ENCODE data around the gene CACNA1F. TPM values are rescaled to one million over a fixed set of nuclear protein-coding genes. Genes with fewer than 3 reads are reported as not detected.

The CACNA1F gene
- total and polyA plus RNA-seq, 4 experiments from 2014 or later = 0.03 to 1.3 (median 1.2) TPM; not detected in 1

- intact Hi-C loops (cut with micrococcal nuclease) = loop anchor here (1.0 to 5.0 kb wide), 3 partner anchors 33 to 154 kb away; partner anchors contain the start of genes GPKOW and GRIPAP1
- Mint-ChIP-seq H3K27ac (peak overlapping the region; percentile 95 to 99 (median 97)), H3K36me3 (peaks cover 0 to 7% of the 10 kb centered on the region in 2 donors), H3K27me3 (no peaks in the 10 kb centered on the region), H3K4me3 (peak overlapping the region; percentile 91 to 97 (median 93)), H3K9me3 (no peaks in the 10 kb centered on the region), H3K4me1 (peaks cover 9 to 23% (median 12%) of the 10 kb centered on the region in 4 donors)
- peaks cover 8% of the 10 kb centered on the region for H3K4me1 ChIP-seq (ENCODE audit: insufficient read depth, low read length)
- DNase-seq = peak; percentile 85 to 86 (median 85)
- no peaks in the 10 kb centered on the region for H3K27me3 ChIP-seq (ENCODE audit: insufficient read depth, low read length)
- CTCF ChIA-PET (ENCODE audit: partially characterized antibody) = interaction anchor here (0.7 to 2.5 kb wide), 18 partner anchors 9 to 153 kb away, joined by 3 to 31 read pairs (median 4); partner anchors contain the start of genes GPKOW, PLP2, TFE3 and WDR45
- peak overlapping the region; percentile 86 for H3K27ac ChIP-seq (ENCODE audit: low read depth, low read length)
- peak overlapping the region; percentile 29 to 56 for H3K4me3 ChIP-seq (ENCODE audit: low read length in 2 of 2)
- POLR2A ChIA-PET (ENCODE audit: partially characterized antibody) = interaction anchor here (0.5 to 2.3 kb wide), 18 partner anchors 11 to 582 kb away, joined by 3 to 37 read pairs (median 4); partner anchors contain the start of genes GPKOW, GRIPAP1, OTUD5 and PLP2
- no peaks in the 10 kb centered on the region for H3K9me3 ChIP-seq (ENCODE audit: control insufficient read depth in 1 of 2, low read length in 2 of 2)
- no peaks in the 10 kb centered on the region for H3K36me3 ChIP-seq (ENCODE audit: insufficient read depth, low read length)
These were observed 77.0 kb downstream of the CACNA1F start for GRCh38 chrX:49155900-49156837.

DNA sequence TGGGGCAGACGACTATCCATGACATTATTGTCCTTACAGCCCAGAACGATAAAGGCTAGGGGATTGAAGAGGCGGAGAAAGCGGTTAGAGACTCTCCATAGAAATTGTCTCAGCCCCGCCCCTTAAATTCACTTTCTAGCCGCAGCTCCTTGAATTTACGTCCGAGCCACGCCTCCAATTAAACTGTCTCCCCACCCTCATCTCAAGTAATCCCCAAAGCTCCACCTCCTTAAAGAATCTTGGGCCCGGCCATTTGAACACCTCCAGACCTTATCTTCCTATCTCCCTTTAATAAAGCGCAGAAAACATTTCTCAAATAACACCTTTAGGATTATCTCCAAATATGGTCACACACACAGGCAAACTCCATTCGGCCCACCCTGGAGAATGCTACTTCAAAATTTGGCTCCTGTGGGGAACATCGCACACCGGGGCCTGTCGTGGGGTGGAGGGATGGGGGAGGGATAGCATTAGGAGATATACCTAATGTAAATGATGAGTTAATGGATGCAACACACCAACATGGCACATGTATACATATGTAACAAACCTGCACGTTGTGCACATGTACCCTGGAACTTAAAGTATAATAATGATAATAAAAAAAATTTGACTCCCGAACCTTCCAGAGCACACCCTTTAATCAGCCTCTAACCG is 77.8 kb downstream of the CACNA1F start:
- Histone ChIP-seq H3K36me3 (ENCODE audit: insufficient read depth, low read length) (no peaks in the 10 kb centered on the region), H3K4me3 (ENCODE audit: low read length in 2 of 2) (peak overlapping the region; percentile 29 to 56), H3K9me3 (ENCODE audit: control insufficient read depth in 1 of 2, low read length in 2 of 2) (no peaks in the 10 kb centered on the region), H3K27me3 (ENCODE audit: insufficient read depth, low read length) (no peaks in the 10 kb centered on the region), H3K27ac (ENCODE audit: low read depth, low read length) (peak overlapping the region; percentile 86), H3K4me1 (ENCODE audit: insufficient read depth, low read length) (peaks cover 8% of the 10 kb centered on the region)
- DNase-seq = peak; percentile 25 to 60 (median 27)
- intact Hi-C loops (cut with micrococcal nuclease) = loop anchor here (1.0 to 5.0 kb wide), 3 partner anchors 32 to 153 kb away; partner anchors contain the start of genes GPKOW and GRIPAP1
- Mint-ChIP-seq H3K4me1 (peaks cover 9 to 23% (median 12%) of the 10 kb centered on the region in 4 donors), H3K4me3 (peak overlapping the region; percentile 91 to 97 (median 93)), H3K27me3 (no peaks in the 10 kb centered on the region), H3K36me3 (peaks cover 0 to 7% of the 10 kb centered on the region in 2 donors), H3K27ac (peak overlapping the region; percentile 95 to 99 (median 97)), H3K9me3 (no peaks in the 10 kb centered on the region)
- CTCF ChIA-PET (ENCODE audit: partially characterized antibody) = interaction anchor here (0.7 to 2.5 kb wide), 18 partner anchors 10 to 153 kb away, joined by 3 to 31 read pairs (median 4); partner anchors contain the start of genes GPKOW, PLP2, TFE3 and WDR45
- POLR2A ChIA-PET (ENCODE audit: partially characterized antibody) = interaction anchor here (0.5 to 2.3 kb wide), 22 partner anchors 9 to 581 kb away, joined by 3 to 37 read pairs (median 4); partner anchors contain the start of genes GPKOW, GRIPAP1, OTUD5 and PLP2

Other genes with a start within 250 kb of the CACNA1F start
- gene GRIPAP1, start 231.1 kb downstream of the CACNA1F start, total RNA-seq = 100 to 1,000 TPM in 1 of 2 experiments, 10 to 100 TPM in 1; 99.6 to 111 TPM
- gene GRIPAP1, start 231.1 kb downstream of the CACNA1F start, polyA plus RNA-seq = 10 to 100 TPM in 1 of 2 donors, 1 to 10 TPM in 1; 4.8 to 18.7 TPM
- 10 to 100 TPM; 35.5 to 37.6 TPM for gene TFE3, start 190.0 kb downstream of the CACNA1F start, total RNA-seq
- gene TFE3, start 190.0 kb downstream of the CACNA1F start, polyA plus RNA-seq = 1 to 10 TPM; 3.0 to 8.0 TPM
- gene CCDC120, start 174.3 kb downstream of the CACNA1F start, total RNA-seq = 10 to 100 TPM in 1 of 2 experiments, 1 to 10 TPM in 1; 9.8 to 10.6 TPM
- gene CCDC120, start 174.3 kb downstream of the CACNA1F start, polyA plus RNA-seq = under 1 TPM; 0.19 to 0.94 TPM
- gene PRAF2, start 159.3 kb downstream of the CACNA1F start, total RNA-seq = 10 to 100 TPM; 25.4 to 28.9 TPM
- gene PRAF2, start 159.3 kb downstream of the CACNA1F start, polyA plus RNA-seq = 10 to 100 TPM; 29.3 to 60.1 TPM
- gene WDR45, start 153.5 kb downstream of the CACNA1F start, total RNA-seq = 100 to 1,000 TPM; 102 to 126 TPM
- 10 to 100 TPM; 43.2 to 57.3 TPM for gene WDR45, start 153.5 kb downstream of the CACNA1F start, polyA plus RNA-seq
- 10 to 100 TPM; 20.0 to 20.7 TPM for gene GPKOW, start 109.6 kb downstream of the CACNA1F start, total RNA-seq
- gene GPKOW, start 109.6 kb downstream of the CACNA1F start, polyA plus RNA-seq = 10 to 100 TPM; 23.6 to 37.2 TPM
- 1 to 10 TPM; 1.6 to 2.2 TPM for gene MAGIX, start 70.6 kb downstream of the CACNA1F start, total RNA-seq
- gene MAGIX, start 70.6 kb downstream of the CACNA1F start, polyA plus RNA-seq = under 1 TPM; 0.21 to 0.94 TPM
- 100 to 1,000 TPM; 132 to 146 TPM for gene PLP2, start 61.4 kb downstream of the CACNA1F start, total RNA-seq
- 100 to 1,000 TPM; 228 to 334 TPM for gene PLP2, start 61.4 kb downstream of the CACNA1F start, polyA plus RNA-seq
- gene PRICKLE3, start 47.0 kb downstream of the CACNA1F start, total RNA-seq = 10 to 100 TPM; 12.0 to 12.3 TPM
- 1 to 10 TPM in 1 of 2 donors, under 1 TPM in 1; 0.73 to 4.5 TPM for gene PRICKLE3, start 47.0 kb downstream of the CACNA1F start, polyA plus RNA-seq
- gene SYP, start 33.1 kb downstream of the CACNA1F start, total RNA-seq = under 1 TPM; 0.50 to 0.73 TPM
- under 1 TPM in 1 of 2 donors, not detected in 1; 0.32 TPM for gene SYP, start 33.1 kb downstream of the CACNA1F start, polyA plus RNA-seq
- gene CCDC22, start 2.1 kb upstream of the CACNA1F start, total RNA-seq = 10 to 100 TPM; 27.1 to 27.7 TPM
- gene CCDC22, start 2.1 kb upstream of the CACNA1F start, polyA plus RNA-seq = 10 to 100 TPM; 22.6 to 33.1 TPM
- 1 to 10 TPM; 3.5 to 4.3 TPM for gene FOXP3, start 31.4 kb upstream of the CACNA1F start, total RNA-seq
- 1 to 10 TPM in 1 of 2 donors, under 1 TPM in 1; 1.00 to 2.2 TPM for gene FOXP3, start 31.4 kb upstream of the CACNA1F start, polyA plus RNA-seq
- gene PPP1R3F, start 36.5 kb upstream of the CACNA1F start, total RNA-seq = 10 to 100 TPM; 17.4 to 17.7 TPM
- 10 to 100 TPM in 1 of 2 donors, 1 to 10 TPM in 1; 4.8 to 10.7 TPM for gene PPP1R3F, start 36.5 kb upstream of the CACNA1F start, polyA plus RNA-seq
- gene GAGE10, start 70.3 kb upstream of the CACNA1F start, total RNA-seq = not detected
- gene GAGE10, start 70.3 kb upstream of the CACNA1F start, polyA plus RNA-seq = not detected
- not detected for gene GAGE12J, start 88.7 kb upstream of the CACNA1F start, total RNA-seq
- not detected for gene GAGE12J, start 88.7 kb upstream of the CACNA1F start, polyA plus RNA-seq
- gene GAGE13, start 98.2 kb upstream of the CACNA1F start, total RNA-seq = not detected
- gene GAGE13, start 98.2 kb upstream of the CACNA1F start, polyA plus RNA-seq = not detected